Fibroblast of lung (primary cell): ENCODE data around the gene SIPA1L3. TPM values are rescaled to one million over a fixed set of nuclear protein-coding genes. Genes with fewer than 3 reads are reported as not detected.

Source experiments
- DNase-seq, 2 donors: peaks; one replicate each; pipeline versions ENCODE4 v3.0.0 to v3.0.0-alpha.2; 2010; ENCODE audit warnings: low read depth in 2 of 2
- H2AFZ ChIP-seq: 2 replicates; pipeline ENCODE4 v1.5.1; 2012; ENCODE audit warnings: low read length, control low read depth, inconsistent platforms
- H3K27ac ChIP-seq: 2 replicates; pipeline ENCODE4 v1.5.1; 2011; ENCODE audit warnings: low read length, control low read depth; ENCODE audit not compliant: insufficient read depth
- H3K27me3 ChIP-seq: 2 replicates; pipeline ENCODE4 v1.5.1; 2011; ENCODE audit warnings: mild to moderate bottlenecking, low read length; ENCODE audit not compliant: control insufficient read depth, insufficient read depth
- H3K36me3 ChIP-seq: 2 replicates; pipeline ENCODE4 v1.5.1; 2011; ENCODE audit warnings: low read length; ENCODE audit not compliant: control insufficient read depth, insufficient read depth
- H3K4me1 ChIP-seq: 2 replicates; pipeline ENCODE4 v1.5.1; 2011; ENCODE audit warnings: low read length; ENCODE audit not compliant: control insufficient read depth, insufficient read depth; ENCODE audit errors: extremely low read depth
- H3K4me2 ChIP-seq: 2 replicates; pipeline ENCODE4 v1.5.1; 2011; ENCODE audit warnings: low read length, control low read depth; ENCODE audit not compliant: insufficient read depth; ENCODE audit errors: extremely low read depth
- H3K4me3 ChIP-seq, 4 experiments: fragments of 200-600 bp in 1 of 4; sonication (generic) in 1 of 4; replicated peaks in 1 of 4; 2 replicates each; pipeline ENCODE4 v1.5.1; 2011 to 2016; ENCODE audit warnings: low read length in 4 of 4, low read depth in 3 of 4, mild to moderate bottlenecking in 3 of 4, control low read depth in 2 of 4, inconsistent platforms in 1 of 4, mixed read lengths in 1 of 4; ENCODE audit not compliant: insufficient read depth in 1 of 4; ENCODE audit errors: control extremely low read depth in 1 of 4
- H3K79me2 ChIP-seq: 2 replicates; pipeline ENCODE4 v1.5.1; 2012; ENCODE audit warnings: mild to moderate bottlenecking, low read length, inconsistent platforms; ENCODE audit not compliant: control insufficient read depth, insufficient read depth
- H3K9ac ChIP-seq: 2 replicates; pipeline ENCODE4 v1.5.1; 2011; ENCODE audit warnings: mild to moderate bottlenecking, low read length, control low read depth; ENCODE audit not compliant: insufficient read depth
- H3K9me3 ChIP-seq: 2 replicates; pipeline ENCODE4 v1.5.1; 2012; ENCODE audit warnings: low read depth, low read length; ENCODE audit not compliant: control insufficient read depth, insufficient read depth
- H4K20me1 ChIP-seq: 2 replicates; pipeline ENCODE4 v1.5.1; 2011; ENCODE audit warnings: low read length; ENCODE audit not compliant: control insufficient read depth, insufficient read depth; ENCODE audit errors: extremely low read depth
- EZH2 ChIP-seq: IDR thresholded peaks from 2 replicates; pipeline ENCODE4 v1.5.1; 2012; ENCODE audit warnings: low read length, control low read depth, mild to moderate bottlenecking; ENCODE audit errors: missing control alignments
- polyA plus RNA-seq, 2 donors: library from polyadenylated mRNA; depleted of rRNA in 1 of 2; stranded (reverse) in 1 of 2; unstranded in 1 of 2; fragments of >200 nt; gene quantifications; 2 replicates each; pipeline ENCODE4 v1.2.1, GENCODE V29; 2011 to 2012; ENCODE audit warnings: missing spikeins in 1 of 2
- total RNA-seq: library from RNA; depleted of rRNA; stranded (reverse); fragments of >200 nt; gene quantifications from 2 replicates; pipeline ENCODE4 v1.2.1, GENCODE V29; 2014
- TF ChIP-seq, protein P1 (sequence below), 2 donors: IDR thresholded peaks in 1 of 2; conservative IDR thresholded peaks in 1 of 2; 1 replicate in 1 of 2; 2 replicates in 1 of 2; pipeline ENCODE4 v1.5.1; 2011 to 2012; ENCODE audit warnings: low read length in 2 of 2, control low read depth in 1 of 2, inconsistent platforms in 1 of 2, low read depth in 1 of 2, mild to moderate bottlenecking in 1 of 2

SIPA1L3 gene
- total and polyA plus RNA-seq, 2 donors (not counting 1 experiment from before 2014, with no cell fraction given) = 3.7 to 10.1 TPM

DNA sequence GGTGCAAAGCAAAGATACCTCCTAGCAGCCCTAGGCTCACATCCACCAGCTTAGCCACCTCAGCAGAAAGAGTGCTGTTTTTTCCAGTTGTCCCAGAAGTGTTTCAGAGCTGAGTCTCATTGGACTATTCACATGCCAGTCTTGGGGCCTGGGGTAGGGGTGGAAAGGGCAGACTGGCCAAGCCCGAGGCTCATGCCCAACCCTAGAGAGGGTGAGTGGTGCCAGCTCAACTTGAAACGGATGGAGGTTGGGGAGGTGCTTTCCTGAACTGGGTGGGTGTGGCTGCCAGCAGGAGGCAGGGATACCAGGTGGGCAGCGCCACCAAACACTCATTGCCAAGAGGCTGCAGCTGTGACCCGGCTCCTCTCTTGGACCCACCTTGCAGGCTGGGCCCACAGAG is 200.1 kb downstream of the SIPA1L3 start:
- Histone ChIP-seq H3K4me3 (no peak overlapping the region), H3K27me3 (no peaks in the 10 kb centered on the region), H3K79me2 (no peaks in the 10 kb centered on the region), H2AFZ (no peak overlapping the region), H3K4me1 (no peaks in the 10 kb centered on the region), H3K9ac (no peak overlapping the region), H3K4me2 (no peak overlapping the region), H3K27ac (no peak overlapping the region), H3K36me3 (peaks cover 9% of the 10 kb centered on the region), H3K9me3 (no peaks in the 10 kb centered on the region), H4K20me1 (no peaks in the 10 kb centered on the region)
- TF ChIP-seq EZH2 = no peak
- TF ChIP-seq, protein P1, sequence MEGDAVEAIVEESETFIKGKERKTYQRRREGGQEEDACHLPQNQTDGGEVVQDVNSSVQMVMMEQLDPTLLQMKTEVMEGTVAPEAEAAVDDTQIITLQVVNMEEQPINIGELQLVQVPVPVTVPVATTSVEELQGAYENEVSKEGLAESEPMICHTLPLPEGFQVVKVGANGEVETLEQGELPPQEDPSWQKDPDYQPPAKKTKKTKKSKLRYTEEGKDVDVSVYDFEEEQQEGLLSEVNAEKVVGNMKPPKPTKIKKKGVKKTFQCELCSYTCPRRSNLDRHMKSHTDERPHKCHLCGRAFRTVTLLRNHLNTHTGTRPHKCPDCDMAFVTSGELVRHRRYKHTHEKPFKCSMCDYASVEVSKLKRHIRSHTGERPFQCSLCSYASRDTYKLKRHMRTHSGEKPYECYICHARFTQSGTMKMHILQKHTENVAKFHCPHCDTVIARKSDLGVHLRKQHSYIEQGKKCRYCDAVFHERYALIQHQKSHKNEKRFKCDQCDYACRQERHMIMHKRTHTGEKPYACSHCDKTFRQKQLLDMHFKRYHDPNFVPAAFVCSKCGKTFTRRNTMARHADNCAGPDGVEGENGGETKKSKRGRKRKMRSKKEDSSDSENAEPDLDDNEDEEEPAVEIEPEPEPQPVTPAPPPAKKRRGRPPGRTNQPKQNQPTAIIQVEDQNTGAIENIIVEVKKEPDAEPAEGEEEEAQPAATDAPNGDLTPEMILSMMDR (conservative IDR thresholded peaks at IDR 0.05 in 1 of 2, IDR thresholded peaks at IDR 0.05 in 1 of 2; ENCODE audit: low read depth in 1 of 2, low read length in 2 of 2) = no peak
- DNase-seq = no peak

GRCh38 chr19:38111898-38112297 is 204.9 kb downstream of the SIPA1L3 start:
- H3K4me1 ChIP-seq = no peaks in the 10 kb centered on the region
- no peaks in the 10 kb centered on the region for H3K9me3 ChIP-seq
- H3K4me3 ChIP-seq = no peak overlapping the region
- no peaks in the 10 kb centered on the region for H3K79me2 ChIP-seq
- H3K9ac ChIP-seq = no peak overlapping the region
- H3K4me2 ChIP-seq = no peak overlapping the region
- DNase-seq = no peak
- H3K27me3 ChIP-seq = no peaks in the 10 kb centered on the region
- no peak for TF ChIP-seq EZH2
- TF ChIP-seq, protein P1 (conservative IDR thresholded peaks at IDR 0.05 in 1 of 2, IDR thresholded peaks at IDR 0.05 in 1 of 2; ENCODE audit: low read depth in 1 of 2, low read length in 2 of 2) = no peak
- H3K27ac ChIP-seq = no peak overlapping the region
- no peaks in the 10 kb centered on the region for H4K20me1 ChIP-seq
- peaks cover 8% of the 10 kb centered on the region for H3K36me3 ChIP-seq
- H2AFZ ChIP-seq = no peak overlapping the region

DNA sequence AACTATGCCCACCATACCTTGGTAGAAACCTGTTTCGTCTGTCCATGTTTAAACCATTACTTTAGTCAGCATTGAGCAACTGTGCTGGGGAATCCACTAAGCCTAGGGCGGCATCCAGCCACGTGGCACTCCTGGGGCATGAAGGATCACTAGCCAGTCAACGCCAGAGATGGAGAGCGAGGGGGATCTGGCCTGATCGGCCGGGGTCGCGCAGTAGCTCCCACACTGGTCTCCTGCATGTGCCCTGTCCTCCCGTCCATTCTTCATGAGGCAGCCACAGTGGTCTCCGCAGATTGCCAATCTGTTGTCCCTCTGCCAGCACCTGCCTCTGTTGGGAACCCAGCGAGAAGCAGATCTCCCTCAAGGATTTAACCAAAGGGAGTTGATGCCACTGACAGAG is 207.6 kb downstream of the SIPA1L3 start:
- Histone ChIP-seq H3K36me3 (peaks cover 7% of the 10 kb centered on the region), H3K27ac (no peak overlapping the region), H2AFZ (no peak overlapping the region), H3K4me3 (no peak overlapping the region), H3K4me1 (no peaks in the 10 kb centered on the region), H3K9ac (no peak overlapping the region), H3K9me3 (no peaks in the 10 kb centered on the region), H3K79me2 (no peaks in the 10 kb centered on the region), H3K4me2 (no peak overlapping the region), H4K20me1 (no peaks in the 10 kb centered on the region), H3K27me3 (no peaks in the 10 kb centered on the region)
- DNase-seq = no peak
- TF ChIP-seq, protein P1 (conservative IDR thresholded peaks at IDR 0.05 in 1 of 2, IDR thresholded peaks at IDR 0.05 in 1 of 2; ENCODE audit: low read depth in 1 of 2, low read length in 2 of 2) = no peak
- TF ChIP-seq EZH2 = no peak
